HPDE6-E6E7 (cell line): ENCODE results near the gene DYNC1H1.

ENCODE experiments used
- DNase-seq: peaks from one replicate; pipeline ENCODE4 v3.0.0; 2011; ENCODE audit warnings: missing footprints; ENCODE audit errors: extremely low spot score

DYNC1H1 gene

GRCh38 chr14:102037686-102038085 lies 73.3 kb downstream of the DYNC1H1 start:
- no peak for DNase-seq

- DNase-seq = no peak
Observed at GRCh38 chr14:102039157-102039556, 74.8 kb downstream of the DYNC1H1 start.

GRCh38 chr14:102040153-102040552 lies 75.8 kb downstream of the DYNC1H1 start:
- DNase-seq = no peak

- DNase-seq = no peak
Observed at GRCh38 chr14:102042699-102043098, 78.3 kb downstream of the DYNC1H1 start.

GRCh38 chr14:102043251-102044025 lies 79.1 kb downstream of the DYNC1H1 start:
- no peak for DNase-seq

GRCh38 chr14:102044566-102044965 lies 80.2 kb downstream of the DYNC1H1 start:
- no peak for DNase-seq

GRCh38 chr14:102046337-102047278 lies 82.2 kb downstream of the DYNC1H1 start:
- DNase-seq = no peak

DNA sequence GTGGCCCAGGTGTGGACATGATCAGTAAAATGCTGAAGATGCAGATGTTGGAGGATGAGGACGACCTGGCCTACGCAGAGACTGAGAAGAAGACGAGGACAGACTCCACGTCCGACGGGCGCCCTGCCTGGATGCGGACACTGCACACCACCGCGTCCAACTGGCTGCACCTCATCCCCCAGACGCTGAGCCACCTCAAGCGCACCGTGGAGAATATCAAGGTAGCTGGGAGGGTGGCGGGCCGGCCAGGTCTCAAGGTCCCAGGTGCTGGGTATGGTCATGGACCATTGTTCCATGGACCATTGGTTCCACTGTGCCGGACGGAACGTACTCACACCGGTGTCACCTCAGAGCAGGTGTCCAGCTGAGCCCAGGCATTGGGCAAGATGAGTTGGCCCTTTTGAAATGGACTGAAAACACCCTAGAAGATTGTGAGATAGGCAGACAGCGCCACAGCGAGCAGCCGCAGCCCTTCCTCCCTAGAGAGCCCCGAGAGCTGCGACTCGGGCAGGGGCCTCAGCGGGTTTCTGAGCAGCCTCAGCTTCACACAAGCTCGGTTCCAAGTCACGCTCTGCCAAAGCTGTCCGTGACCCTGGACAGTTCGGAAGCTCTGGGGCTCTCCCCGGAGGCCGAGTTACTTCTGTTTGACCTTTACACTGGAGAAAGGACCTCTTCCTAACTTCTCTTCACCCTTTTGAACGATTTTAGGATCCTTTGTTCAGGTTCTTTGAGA lies 83.6 kb downstream of the DYNC1H1 start:
- no peak for DNase-seq

DNA sequence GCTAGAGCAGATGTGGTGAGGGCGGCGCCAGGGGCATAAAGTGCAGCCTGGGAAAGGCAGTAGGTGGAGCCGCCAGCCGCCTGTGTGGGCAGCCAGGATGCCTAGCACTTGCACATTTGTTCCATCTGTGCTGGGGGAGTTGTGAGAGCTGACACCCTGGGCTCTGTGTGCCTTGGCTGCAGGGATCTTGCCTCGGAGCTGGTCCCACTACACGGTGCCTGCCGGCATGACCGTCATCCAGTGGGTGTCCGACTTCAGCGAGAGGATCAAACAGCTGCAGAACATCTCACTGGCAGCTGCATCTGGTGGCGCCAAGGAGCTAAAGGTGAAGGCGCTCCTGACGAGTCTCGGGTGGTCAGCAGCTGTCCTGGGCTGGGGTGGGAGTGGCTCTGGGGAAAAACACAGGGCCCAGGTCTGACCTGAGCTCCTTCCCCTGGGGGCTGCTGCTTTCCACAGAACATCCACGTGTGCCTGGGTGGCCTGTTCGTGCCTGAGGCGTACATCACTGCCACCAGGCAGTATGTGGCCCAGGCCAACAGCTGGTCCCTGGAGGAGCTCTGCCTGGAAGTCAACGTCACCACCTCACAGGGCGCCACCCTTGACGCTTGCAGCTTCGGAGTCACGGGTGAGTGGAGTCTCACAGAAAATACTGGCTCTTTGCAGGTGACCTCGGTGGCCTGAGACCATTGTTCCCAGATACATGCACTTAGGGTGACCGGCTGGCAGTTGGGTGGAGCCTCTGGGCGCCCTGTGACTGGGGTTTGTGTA lies 85.1 kb downstream of the DYNC1H1 start:
- no peak for DNase-seq

DNA sequence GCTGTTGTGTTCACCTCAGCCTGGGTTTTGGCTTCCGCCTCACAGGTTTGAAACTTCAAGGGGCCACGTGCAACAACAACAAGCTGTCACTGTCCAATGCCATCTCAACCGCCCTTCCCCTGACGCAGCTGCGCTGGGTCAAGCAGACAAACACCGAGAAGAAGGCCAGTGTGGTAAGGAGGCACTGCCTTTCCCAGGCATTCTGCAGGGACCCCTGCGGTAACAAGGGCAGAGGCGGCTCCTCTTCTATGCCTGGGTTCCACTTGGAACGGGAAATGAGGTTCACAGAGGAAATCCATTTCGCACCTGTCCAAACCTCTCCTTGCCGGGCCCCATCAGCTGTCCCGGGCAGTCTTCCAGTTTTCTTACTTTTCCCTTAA lies 85.6 kb downstream of the DYNC1H1 start:
- DNase-seq = no peak

DNA sequence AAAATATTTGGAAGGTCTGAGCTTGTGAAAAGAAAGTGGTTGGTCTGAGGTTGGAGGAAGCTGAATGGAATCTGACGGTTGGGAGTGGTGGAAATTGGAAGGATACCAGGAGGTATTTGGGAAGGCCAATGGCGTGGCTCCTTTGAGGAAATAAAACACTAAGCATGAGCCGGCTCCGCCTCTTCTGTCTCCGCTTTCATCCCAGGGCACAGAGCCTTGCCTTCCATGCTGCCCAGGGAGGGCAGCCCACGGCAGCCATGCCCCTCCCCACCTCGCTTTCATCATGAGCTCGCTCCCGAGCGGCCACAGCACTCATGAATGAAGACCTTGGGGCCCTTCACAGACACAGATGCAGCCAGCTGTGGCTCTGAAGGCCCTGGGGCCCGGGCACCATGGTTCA lies 86.3 kb downstream of the DYNC1H1 start:
- no peak for DNase-seq

DNA sequence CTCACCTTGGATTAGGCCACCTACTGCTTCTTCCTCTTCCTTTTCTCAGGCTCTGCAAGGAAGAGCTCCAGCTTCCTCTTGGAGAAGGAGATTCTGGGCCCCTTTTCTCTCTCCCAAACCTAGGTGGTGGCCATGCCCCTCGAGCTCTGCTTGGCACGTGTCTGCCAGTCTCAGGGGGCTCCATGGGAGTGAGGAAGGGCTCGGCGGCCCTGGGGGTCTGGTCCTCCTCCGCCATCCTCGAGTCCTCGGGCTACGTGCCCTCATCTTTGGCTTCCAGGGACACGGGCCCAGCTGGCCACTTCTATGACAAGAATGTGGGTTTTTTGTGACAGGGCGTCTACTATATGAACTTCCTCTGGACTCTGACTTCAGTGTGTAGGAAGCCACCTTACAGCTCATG lies 88.1 kb downstream of the DYNC1H1 start:
- no peak for DNase-seq

DNA sequence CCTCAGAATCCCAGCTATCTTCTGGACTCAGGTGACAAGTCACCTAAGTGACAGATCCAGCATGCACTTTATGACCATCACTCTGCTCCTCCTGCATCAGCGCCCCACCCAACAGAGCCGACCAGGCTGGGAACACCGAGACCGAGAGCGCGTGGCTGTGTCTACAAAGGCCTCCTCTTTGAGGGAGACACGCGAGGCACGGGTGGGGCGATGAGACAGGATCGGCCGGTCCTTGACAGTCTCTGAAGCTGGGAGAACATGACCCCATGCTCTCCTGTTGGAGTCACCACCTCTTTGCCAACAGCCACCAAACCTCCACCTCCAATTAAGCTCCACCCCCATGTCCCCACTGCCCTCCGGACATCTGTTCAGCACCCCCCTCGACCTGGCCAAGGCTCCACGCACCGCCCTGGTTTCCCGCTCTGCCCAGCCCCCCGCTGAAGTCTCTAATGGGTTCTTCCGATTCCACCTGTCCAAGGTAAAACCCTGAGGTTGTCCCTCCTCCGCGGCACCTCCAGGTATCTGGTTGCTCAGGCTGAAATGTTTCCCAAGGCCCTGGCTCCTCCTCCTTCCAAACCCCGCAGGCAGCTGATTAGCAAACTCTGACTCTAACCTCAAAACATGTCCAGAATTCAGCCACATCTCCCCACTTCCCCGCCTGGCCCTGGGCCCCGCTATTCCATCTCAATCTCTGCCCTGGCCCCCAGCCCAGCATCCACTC lies 91.0 kb downstream of the DYNC1H1 start:
- peak; percentile 84 for DNase-seq

GRCh38 chr14:102056694-102057442 lies 92.5 kb downstream of the DYNC1H1 start:
- DNase-seq = no peak

- DNase-seq = no peak
Observed at GRCh38 chr14:102057480-102058114, 93.2 kb downstream of the DYNC1H1 start.

DNA sequence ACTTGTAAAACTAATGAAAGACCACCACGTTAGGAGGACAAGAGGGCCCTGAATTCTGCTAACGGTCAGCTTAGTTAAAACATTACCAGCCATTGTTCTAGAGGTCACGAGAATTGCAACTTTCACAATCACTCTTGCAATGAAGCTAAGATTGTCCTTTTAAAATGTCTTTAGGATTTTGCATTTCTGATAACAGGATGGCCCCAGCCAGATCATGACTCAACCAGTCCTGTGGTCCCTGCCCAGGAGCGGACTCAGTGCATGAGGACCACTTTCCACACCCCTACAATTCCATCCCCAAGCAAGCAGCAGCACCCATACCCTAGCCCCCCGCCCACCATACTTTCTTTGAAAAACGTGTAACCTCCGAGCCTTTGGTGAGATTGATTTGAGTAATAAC lies 93.8 kb downstream of the DYNC1H1 start:
- DNase-seq = no peak

GRCh38 chr14:102058961-102059360 lies 94.6 kb downstream of the DYNC1H1 start:
- no peak for DNase-seq

- peak; percentile 81 for DNase-seq
Observed at GRCh38 chr14:102063109-102063807, 98.9 kb downstream of the DYNC1H1 start.
